ENCODE measurements around the gene SNPH.
"Not testable (repeated sequence)": the region's sequence is repeated elsewhere in the genome, so short reads cannot be mapped to it uniquely, and the experiment has no call there.

SNPH gene

GRCh38 chr20:1266167-1266973 is at the start of gene SNPH:
TSS of gene SNPH (plus strand) at chr20:1266294. CDS start at chr20:1296240, 29,946 bp downstream.
- DNase-seq (ENCODE audit: extremely low read depth in 1 of 2, low read depth in 1 of 2): peak; percentile 43 to 71

GRCh38 chr20:1216527-1217427 is 49.3 kb upstream of the SNPH start:
- DNase-seq (ENCODE audit: extremely low read depth in 1 of 2, low read depth in 1 of 2): not testable (repeated sequence)

- not testable (repeated sequence) for DNase-seq (ENCODE audit: extremely low read depth in 1 of 2, low read depth in 1 of 2)
Measured at GRCh38 chr20:1222750-1223149, 43.3 kb upstream of the SNPH start.

- no peak for DNase-seq (ENCODE audit: extremely low read depth in 1 of 2, low read depth in 1 of 2)
Measured at GRCh38 chr20:1224205-1224890, 41.7 kb upstream of the SNPH start.

- no peak for DNase-seq (ENCODE audit: extremely low read depth in 1 of 2, low read depth in 1 of 2)
Measured at GRCh38 chr20:1225263-1225782, 40.8 kb upstream of the SNPH start.

- peak; percentile 56 to 60 for DNase-seq (ENCODE audit: extremely low read depth in 1 of 2, low read depth in 1 of 2)
Measured at GRCh38 chr20:1225783-1226654, 40.1 kb upstream of the SNPH start, which contains the start of gene RAD21L1. TSS of gene RAD21L1 (plus strand) at chr20:1226044. CDS start at chr20:1228454, 2,410 bp downstream.

- no peak for DNase-seq (ENCODE audit: extremely low read depth in 1 of 2, low read depth in 1 of 2)
Measured at GRCh38 chr20:1229541-1229940, 36.6 kb upstream of the SNPH start.

- DNase-seq (ENCODE audit: extremely low read depth in 1 of 2, low read depth in 1 of 2): no peak
Measured at GRCh38 chr20:1232286-1233111, 33.6 kb upstream of the SNPH start.

- no peak for DNase-seq (ENCODE audit: extremely low read depth in 1 of 2, low read depth in 1 of 2)
Measured at GRCh38 chr20:1240549-1240948, 25.5 kb upstream of the SNPH start.

GRCh38 chr20:1241456-1241855 is 24.6 kb upstream of the SNPH start:
- DNase-seq (ENCODE audit: extremely low read depth in 1 of 2, low read depth in 1 of 2): no peak

GRCh38 chr20:1242099-1242498 is 24.0 kb upstream of the SNPH start:
- DNase-seq (ENCODE audit: extremely low read depth in 1 of 2, low read depth in 1 of 2): no peak

GRCh38 chr20:1242530-1242929 is 23.6 kb upstream of the SNPH start:
- no peak for DNase-seq (ENCODE audit: extremely low read depth in 1 of 2, low read depth in 1 of 2)

- no peak for DNase-seq (ENCODE audit: extremely low read depth in 1 of 2, low read depth in 1 of 2)
Measured at GRCh38 chr20:1245578-1245977, 20.5 kb upstream of the SNPH start.

GRCh38 chr20:1247689-1248088 is 18.4 kb upstream of the SNPH start:
- no peak for DNase-seq (ENCODE audit: extremely low read depth in 1 of 2, low read depth in 1 of 2)

GRCh38 chr20:1250282-1250681 is 15.8 kb upstream of the SNPH start:
- DNase-seq (ENCODE audit: extremely low read depth in 1 of 2, low read depth in 1 of 2): not testable (repeated sequence)

GRCh38 chr20:1252416-1252815 is 13.7 kb upstream of the SNPH start:
- no peak for DNase-seq (ENCODE audit: extremely low read depth in 1 of 2, low read depth in 1 of 2)

- no peak for DNase-seq (ENCODE audit: extremely low read depth in 1 of 2, low read depth in 1 of 2)
Measured at GRCh38 chr20:1254254-1254653, 11.8 kb upstream of the SNPH start.

GRCh38 chr20:1255675-1256074 is 10.4 kb upstream of the SNPH start:
- DNase-seq (ENCODE audit: extremely low read depth in 1 of 2, low read depth in 1 of 2): no peak

GRCh38 chr20:1263853-1264252 is 2.2 kb upstream of the SNPH start:
- DNase-seq (ENCODE audit: extremely low read depth in 1 of 2, low read depth in 1 of 2): no peak
